WERI-Rb-1 (cell line): ENCODE data around the gene TP53TG5.

Experiments used
- DNase-seq: peaks from one replicate; pipeline ENCODE4 v3.0.0-alpha.2; 2020
- H3K27ac ChIP-seq: fragments of 250-450 bp; sonication (Bioruptor Pico); 2 replicates; pipeline ENCODE4 v1.5.1; 2020; ENCODE audit warnings: mild to moderate bottlenecking, moderate library complexity
- H3K27me3 ChIP-seq: fragments of 250-450 bp; sonication (Bioruptor Pico); 2 replicates; pipeline ENCODE4 v1.5.1; 2021; ENCODE audit warnings: mild to moderate bottlenecking, low read depth, moderate library complexity; ENCODE audit not compliant: insufficient read depth, severe bottlenecking
- H3K36me3 ChIP-seq: fragments of 250-450 bp; sonication (Bioruptor Pico); 2 replicates; pipeline ENCODE4 v1.5.1; 2020; ENCODE audit warnings: mild to moderate bottlenecking, moderate library complexity
- H3K4me3 ChIP-seq: 2 replicates; pipeline ENCODE4 v1.5.1; 2011; ENCODE audit warnings: low read depth, mild to moderate bottlenecking, control low read depth, low read length
- H3K9me3 ChIP-seq: fragments of 250-450 bp; sonication (Bioruptor Pico); 2 replicates; pipeline ENCODE4 v1.5.1; 2021; ENCODE audit warnings: mild to moderate bottlenecking, moderate library complexity; ENCODE audit not compliant: severe bottlenecking
- CTCF ChIP-seq: IDR thresholded peaks from 2 replicates; pipeline ENCODE4 v1.5.1; 2011; ENCODE audit warnings: low read depth, mild to moderate bottlenecking, control low read depth, inconsistent platforms, low read length

Gene TP53TG5

GRCh38 chr20:45412653-45413052 lies 34.5 kb upstream of the TP53TG5 start:
- H3K9me3 ChIP-seq, result no peaks in the 10 kb centered on the region
- peaks cover 27% of the 10 kb centered on the region for H3K36me3 ChIP-seq
- no peak overlapping the region for H3K27ac ChIP-seq
- H3K4me3 ChIP-seq, result no peak overlapping the region
- no peak for TF ChIP-seq CTCF
- H3K27me3 ChIP-seq, result no peaks in the 10 kb centered on the region
- no peak for DNase-seq

GRCh38 chr20:45410887-45411286 lies 32.8 kb upstream of the TP53TG5 start:
- Histone ChIP-seq H3K36me3 (peaks cover 27% of the 10 kb centered on the region), H3K27ac (no peak overlapping the region), H3K4me3 (no peak overlapping the region), H3K9me3 (no peaks in the 10 kb centered on the region), H3K27me3 (no peaks in the 10 kb centered on the region)
- TF ChIP-seq CTCF, result no peak
- no peak for DNase-seq

GRCh38 chr20:45409521-45410272 lies 31.6 kb upstream of the TP53TG5 start:
- DNase-seq, result no peak
- Histone ChIP-seq H3K4me3 (no peak overlapping the region), H3K36me3 (peaks cover 27% of the 10 kb centered on the region), H3K9me3 (no peaks in the 10 kb centered on the region), H3K27ac (no peak overlapping the region), H3K27me3 (no peaks in the 10 kb centered on the region)
- no peak for TF ChIP-seq CTCF

- DNase-seq, result no peak
- H3K27ac ChIP-seq, result no peak overlapping the region
Measured at GRCh38 chr20:45408646-45409213, 30.6 kb upstream of the TP53TG5 start.

GRCh38 chr20:45407783-45408645 lies 29.9 kb upstream of the TP53TG5 start, which contains the start of gene DBNDD2:
Gene DBNDD2, plus strand, starts transcription at chr20:45408289. Its CDS starts 179 bp downstream, at chr20:45408468.
- no peak for DNase-seq
- H3K27me3 ChIP-seq, result no peaks in the 10 kb centered on the region
- H3K36me3 ChIP-seq, result peaks cover 27% of the 10 kb centered on the region
- no peaks in the 10 kb centered on the region for H3K9me3 ChIP-seq
- peak within 1 kb of the TSS; percentile 94 for H3K4me3 ChIP-seq
- TF ChIP-seq CTCF, result no peak
- H3K27ac ChIP-seq, result peak within 1 kb of the TSS; percentile 81

More at GRCh38 chr20:45408646-45409213, 30.6 kb upstream of the TP53TG5 start:
- Histone ChIP-seq H3K36me3 (peaks cover 27% of the 10 kb centered on the region), H3K9me3 (no peaks in the 10 kb centered on the region), H3K27me3 (no peaks in the 10 kb centered on the region), H3K4me3 (no peak overlapping the region)
- no peak for TF ChIP-seq CTCF
